BE2C (cell line): Measurements from ENCODE around the gene NOL6.

ENCODE experiments used
- DNase-seq: peaks from one replicate; pipeline ENCODE4 v3.0.0-alpha.2; 2020
- H3K27me3 ChIP-seq: fragments of 250-450 bp; sonication (Bioruptor Pico); 2 replicates; pipeline ENCODE4 v1.5.1; 2020; ENCODE audit warnings: mild to moderate bottlenecking
- H3K36me3 ChIP-seq: fragments of 250-450 bp; sonication (Bioruptor Pico); 2 replicates; pipeline ENCODE4 v1.5.1; 2020; ENCODE audit warnings: mild to moderate bottlenecking
- H3K4me1 ChIP-seq: fragments of 250-450 bp; sonication (Bioruptor Pico); 2 replicates; pipeline ENCODE4 v1.5.1; 2020
- H3K4me3 ChIP-seq: 2 replicates; pipeline ENCODE4 v1.5.1; 2011; ENCODE audit warnings: low read depth, low read length
- H3K9me3 ChIP-seq: fragments of 250-450 bp; sonication (Bioruptor Pico); 2 replicates; pipeline ENCODE4 v1.5.1; 2020
- CTCF ChIP-seq: IDR thresholded peaks from 2 replicates; pipeline ENCODE4 v1.5.1; 2012; ENCODE audit warnings: mild to moderate bottlenecking, low read depth, low read length

NOL6 gene

GRCh38 chr9:33440609-33441008, 33.1 kb downstream of the NOL6 start:
- TF ChIP-seq CTCF, result no peak
- H3K4me1 ChIP-seq, result no peaks in the 10 kb centered on the region; the same call in 1 of the 2 replicates
- DNase-seq, result no peak
- no peaks in the 10 kb centered on the region for H3K27me3 ChIP-seq
- H3K4me3 ChIP-seq, result no peak overlapping the region
- H3K36me3 ChIP-seq, result no peaks in the 10 kb centered on the region
- H3K9me3 ChIP-seq, result no peaks in the 10 kb centered on the region

GRCh38 chr9:33440204-33440603, 33.5 kb downstream of the NOL6 start:
- no peaks in the 10 kb centered on the region for H3K9me3 ChIP-seq
- H3K36me3 ChIP-seq, result no peaks in the 10 kb centered on the region
- no peaks in the 10 kb centered on the region; the same call in 1 of the 2 replicates for H3K4me1 ChIP-seq
- no peak for DNase-seq
- no peaks in the 10 kb centered on the region for H3K27me3 ChIP-seq
- no peak for TF ChIP-seq CTCF
- no peak overlapping the region for H3K4me3 ChIP-seq

DNA sequence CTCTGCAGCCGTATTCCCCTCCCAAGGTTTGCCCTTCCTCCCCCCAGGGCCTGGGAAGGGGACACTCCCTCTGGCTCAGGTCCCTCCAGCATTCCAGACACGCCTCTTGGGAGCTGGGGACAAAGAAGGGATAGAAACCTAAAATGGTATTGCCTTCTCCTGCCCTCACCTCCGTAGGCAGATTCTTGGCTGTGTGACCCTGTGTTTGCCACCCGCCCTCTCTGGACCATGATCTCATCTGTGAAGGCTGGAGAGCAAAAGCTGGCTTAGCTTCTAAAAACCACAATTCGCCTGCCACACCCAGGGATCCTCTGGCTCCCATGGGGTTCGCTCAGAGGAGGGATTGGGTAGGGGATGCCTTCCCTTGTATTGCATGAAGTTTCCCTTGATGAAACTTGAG, 34.0 kb downstream of the NOL6 start:
- no peaks in the 10 kb centered on the region for H3K36me3 ChIP-seq
- H3K4me1 ChIP-seq, result no peaks in the 10 kb centered on the region; the same call in 1 of the 2 replicates
- no peak for DNase-seq
- H3K4me3 ChIP-seq, result no peak overlapping the region
- H3K9me3 ChIP-seq, result no peaks in the 10 kb centered on the region
- no peak for TF ChIP-seq CTCF
- no peaks in the 10 kb centered on the region for H3K27me3 ChIP-seq

DNA sequence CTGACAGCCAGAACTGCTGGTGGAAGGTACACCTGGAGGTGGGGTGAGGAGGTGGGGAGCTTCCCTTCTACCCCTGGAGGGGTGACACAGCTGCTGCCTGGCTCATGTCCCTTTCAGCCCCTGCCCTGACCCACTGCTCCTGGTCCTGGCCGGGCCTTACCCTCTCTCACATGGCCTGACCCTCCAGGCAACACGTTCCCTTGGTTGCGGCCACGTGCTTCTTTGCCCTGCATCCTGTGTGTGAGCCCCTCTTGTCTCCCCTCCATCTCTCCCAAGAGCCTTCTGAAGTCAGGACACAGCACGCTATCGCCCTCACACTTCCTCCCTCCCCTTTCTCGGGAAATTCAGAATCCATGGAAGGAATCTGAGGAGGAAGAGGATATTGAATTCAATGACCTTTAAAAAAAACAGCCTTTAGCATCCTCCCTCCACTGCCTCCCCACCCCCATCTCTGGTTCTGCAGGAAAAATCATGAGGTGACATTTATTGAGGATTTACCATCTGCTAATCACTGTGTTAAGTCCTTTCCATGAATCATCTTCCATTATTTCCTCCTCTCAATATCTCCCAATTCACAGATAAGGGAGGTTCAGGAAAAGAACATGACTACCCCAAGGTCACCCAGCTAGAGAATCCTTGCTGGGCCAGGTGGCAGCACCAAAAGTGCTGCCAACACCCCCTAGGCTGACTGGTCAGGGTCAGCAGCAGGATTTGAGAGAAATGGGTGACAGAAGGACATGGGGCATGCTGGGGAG, 34.6 kb downstream of the NOL6 start:
- no peak overlapping the region for H3K4me3 ChIP-seq
- no peaks in the 10 kb centered on the region for H3K9me3 ChIP-seq
- no peaks in the 10 kb centered on the region for H3K27me3 ChIP-seq
- no peaks in the 10 kb centered on the region for H3K36me3 ChIP-seq
- TF ChIP-seq CTCF, result no peak
- DNase-seq, result no peak
- H3K4me1 ChIP-seq, result no peaks in the 10 kb centered on the region; the same call in 1 of the 2 replicates

- H3K4me3 ChIP-seq, result no peak overlapping the region
- DNase-seq, result no peak
- TF ChIP-seq CTCF, result no peak
- no peaks in the 10 kb centered on the region for H3K9me3 ChIP-seq
- no peaks in the 10 kb centered on the region; the same call in 1 of the 2 replicates for H3K4me1 ChIP-seq
- H3K36me3 ChIP-seq, result no peaks in the 10 kb centered on the region
- H3K27me3 ChIP-seq, result no peaks in the 10 kb centered on the region
Measured at GRCh38 chr9:33437898-33438297, 35.8 kb downstream of the NOL6 start.

- no peak for DNase-seq
- no peaks in the 10 kb centered on the region for H3K36me3 ChIP-seq
- no peak overlapping the region for H3K4me3 ChIP-seq
- H3K4me1 ChIP-seq, result no peaks in the 10 kb centered on the region; the same call in 1 of the 2 replicates
- no peak for TF ChIP-seq CTCF
- no peaks in the 10 kb centered on the region for H3K9me3 ChIP-seq
- no peaks in the 10 kb centered on the region for H3K27me3 ChIP-seq
Measured at GRCh38 chr9:33437205-33437604, 36.5 kb downstream of the NOL6 start.
